ENCODE measurements around the gene CDH23.

- TF ChIP-seq CTCF (IDR thresholded peaks at IDR 0.05) (no peak), RFX5 (IDR thresholded peaks at IDR 0.05) (no peak), POLR2AphosphoS2 (conservative IDR thresholded peaks at IDR 0.05; ENCODE audit: low read length) (no peak)
Observed at GRCh38 chr10:71664585-71664984, 267.9 kb downstream of the CDH23 start.

All from A549 (cell line).